ENCODE data around the gene PRKAG3.

PRKAG3 gene

GRCh38 chr2:218831378-218831990, at the start of gene PRKAG3:
Gene PRKAG3, minus strand, starts transcription at chr2:218831803.
- Histone ChIP-seq H3K27me3 (ENCODE audit: control insufficient read depth, insufficient read depth, low read length) (peaks cover 3% of the 10 kb centered on the region), H3K36me3 (ENCODE audit: control insufficient read depth, insufficient read depth, low read length) (no peaks in the 10 kb centered on the region), H3K9ac (ENCODE audit: low read depth, low read length) (no peak within 1 kb of the TSS), H3K4me1 (ENCODE audit: control insufficient read depth, insufficient read depth, low read length) (no peaks in the 10 kb centered on the region), H3K4me3 (ENCODE audit: low read depth, low read length) (no peak within 1 kb of the TSS), H3K9me3 (ENCODE audit: control insufficient read depth, insufficient read depth, low read length) (no peaks in the 10 kb centered on the region)

DNA sequence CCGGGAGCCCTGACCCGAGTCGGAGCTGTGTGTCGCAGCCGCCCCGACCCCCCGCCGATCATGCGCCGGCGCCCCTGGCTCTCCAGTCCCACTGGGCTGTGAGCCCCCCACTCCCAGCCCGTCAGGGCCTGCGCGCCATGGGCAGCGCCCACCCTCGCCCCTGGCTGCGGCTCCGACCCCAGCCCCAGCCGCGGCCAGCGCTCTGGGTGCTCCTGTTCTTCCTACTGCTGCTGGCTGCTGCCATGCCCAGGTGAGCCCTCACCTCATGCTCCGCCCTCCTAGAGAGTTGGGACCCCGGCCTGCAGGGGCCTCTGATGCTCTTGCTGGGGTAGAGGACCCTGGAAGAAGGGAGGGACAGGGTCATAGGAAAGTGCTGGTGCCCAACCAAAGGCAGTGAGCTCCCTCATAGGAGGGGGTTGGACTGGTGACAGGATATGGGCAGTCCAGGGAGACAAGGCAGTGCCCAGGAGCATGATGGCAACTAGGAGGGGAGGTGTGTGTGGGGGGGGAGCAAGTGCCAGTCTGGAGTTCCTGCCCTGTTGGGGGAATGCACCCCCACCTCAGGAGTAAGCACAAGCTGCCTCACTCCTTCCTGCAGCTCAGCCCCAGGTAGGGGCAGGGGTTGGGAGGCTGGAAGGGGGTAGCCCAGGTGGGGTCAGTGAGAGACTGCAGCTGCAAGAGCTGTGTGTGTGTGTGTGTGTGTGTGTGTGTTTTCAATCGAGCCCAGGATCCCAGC, 49.4 kb upstream of the PRKAG3 start:
- H3K9ac ChIP-seq (ENCODE audit: low read depth, low read length): no peak overlapping the region
- H3K4me1 ChIP-seq (ENCODE audit: control insufficient read depth, insufficient read depth, low read length): peaks cover 12% of the 10 kb centered on the region
- no peaks in the 10 kb centered on the region for H3K9me3 ChIP-seq (ENCODE audit: control insufficient read depth, insufficient read depth, low read length)
- peaks cover 92% of the 10 kb centered on the region for H3K27me3 ChIP-seq (ENCODE audit: control insufficient read depth, insufficient read depth, low read length)
- H3K36me3 ChIP-seq (ENCODE audit: control insufficient read depth, insufficient read depth, low read length): no peaks in the 10 kb centered on the region
- peak overlapping the region; percentile 8 for H3K4me3 ChIP-seq (ENCODE audit: low read depth, low read length)

GRCh38 chr2:218880102-218880858, 48.7 kb upstream of the PRKAG3 start, which contains the start of gene WNT10A:
Gene WNT10A, plus strand, starts transcription at chr2:218880852. Its CDS starts 144 bp downstream, at chr2:218880996.
- Histone ChIP-seq H3K4me3 (ENCODE audit: low read depth, low read length) (peak within 1 kb of the TSS; percentile 43), H3K27me3 (ENCODE audit: control insufficient read depth, insufficient read depth, low read length) (peaks cover 92% of the 10 kb centered on the region), H3K9ac (ENCODE audit: low read depth, low read length) (no peak within 1 kb of the TSS), H3K36me3 (ENCODE audit: control insufficient read depth, insufficient read depth, low read length) (no peaks in the 10 kb centered on the region), H3K4me1 (ENCODE audit: control insufficient read depth, insufficient read depth, low read length) (peaks cover 11% of the 10 kb centered on the region), H3K9me3 (ENCODE audit: control insufficient read depth, insufficient read depth, low read length) (no peaks in the 10 kb centered on the region)

- H3K9ac ChIP-seq (ENCODE audit: low read depth, low read length): no peak overlapping the region
- peaks cover 11% of the 10 kb centered on the region for H3K4me1 ChIP-seq (ENCODE audit: control insufficient read depth, insufficient read depth, low read length)
- H3K9me3 ChIP-seq (ENCODE audit: control insufficient read depth, insufficient read depth, low read length): no peaks in the 10 kb centered on the region
- H3K27me3 ChIP-seq (ENCODE audit: control insufficient read depth, insufficient read depth, low read length): peaks cover 92% of the 10 kb centered on the region
- peak overlapping the region; percentile 43 for H3K4me3 ChIP-seq (ENCODE audit: low read depth, low read length)
- no peaks in the 10 kb centered on the region for H3K36me3 ChIP-seq (ENCODE audit: control insufficient read depth, insufficient read depth, low read length)
Measured at GRCh38 chr2:218879776-218880101, 48.1 kb upstream of the PRKAG3 start.

DNA sequence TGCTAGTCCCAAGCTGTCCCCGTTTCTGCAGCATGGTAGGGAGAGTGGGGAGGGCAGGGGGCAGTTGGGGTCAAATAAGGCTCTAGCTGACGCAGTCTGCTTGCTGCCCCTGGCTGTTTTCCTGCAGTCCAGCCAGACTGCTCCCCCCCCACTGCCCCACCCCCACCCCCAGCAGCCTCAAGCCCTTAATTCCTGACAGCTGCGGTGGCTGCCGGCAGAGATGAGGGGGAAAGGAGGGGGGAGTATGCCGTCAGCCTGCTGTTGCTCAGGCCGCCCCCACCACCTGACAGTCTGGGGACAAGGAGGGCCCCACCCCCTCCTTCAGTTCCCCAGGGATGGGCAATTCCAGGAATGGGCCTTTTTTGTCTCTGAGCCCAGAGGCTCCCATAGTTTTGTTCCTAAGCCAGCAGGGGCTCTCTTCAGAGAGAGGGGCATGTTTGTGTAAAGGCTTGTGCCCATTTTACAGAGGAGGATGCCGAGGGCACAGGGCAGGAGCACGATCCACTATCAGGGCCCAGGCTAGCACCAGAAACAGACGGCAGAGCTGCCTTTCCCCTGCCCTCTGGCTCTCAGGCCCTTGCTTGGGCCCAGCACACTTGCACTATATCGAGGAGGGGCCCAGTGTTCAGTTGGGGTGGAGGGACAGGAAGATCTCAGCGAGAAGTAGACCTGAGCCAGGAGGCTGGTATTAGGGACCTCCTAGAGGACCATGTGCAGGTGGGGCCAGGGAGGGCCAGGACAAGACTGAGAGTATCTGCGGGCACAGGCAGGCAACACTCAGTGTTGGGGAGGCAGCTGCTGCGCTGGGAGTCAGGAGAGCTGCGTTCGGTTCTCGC, 47.5 kb upstream of the PRKAG3 start:
- peaks cover 11% of the 10 kb centered on the region for H3K4me1 ChIP-seq (ENCODE audit: control insufficient read depth, insufficient read depth, low read length)

GRCh38 chr2:218878486-218878885, 46.9 kb upstream of the PRKAG3 start:
- no peak overlapping the region for H3K9ac ChIP-seq (ENCODE audit: low read depth, low read length)
- no peaks in the 10 kb centered on the region for H3K36me3 ChIP-seq (ENCODE audit: control insufficient read depth, insufficient read depth, low read length)
- H3K4me3 ChIP-seq (ENCODE audit: low read depth, low read length): peak overlapping the region; percentile 18
- H3K27me3 ChIP-seq (ENCODE audit: control insufficient read depth, insufficient read depth, low read length): peaks cover 94% of the 10 kb centered on the region
- no peaks in the 10 kb centered on the region for H3K9me3 ChIP-seq (ENCODE audit: control insufficient read depth, insufficient read depth, low read length)
- peaks cover 11% of the 10 kb centered on the region for H3K4me1 ChIP-seq (ENCODE audit: control insufficient read depth, insufficient read depth, low read length)

More for the DNA sequence above, 47.5 kb upstream of the PRKAG3 start:
- Histone ChIP-seq H3K9ac (ENCODE audit: low read depth, low read length) (no peak overlapping the region), H3K36me3 (ENCODE audit: control insufficient read depth, insufficient read depth, low read length) (no peaks in the 10 kb centered on the region), H3K4me3 (ENCODE audit: low read depth, low read length) (peak overlapping the region; percentile 43), H3K9me3 (ENCODE audit: control insufficient read depth, insufficient read depth, low read length) (no peaks in the 10 kb centered on the region), H3K27me3 (ENCODE audit: control insufficient read depth, insufficient read depth, low read length) (peaks cover 92% of the 10 kb centered on the region)

- Histone ChIP-seq H3K27me3 (ENCODE audit: control insufficient read depth, insufficient read depth, low read length) (peaks cover 95% of the 10 kb centered on the region), H3K36me3 (ENCODE audit: control insufficient read depth, insufficient read depth, low read length) (no peaks in the 10 kb centered on the region), H3K9ac (ENCODE audit: low read depth, low read length) (no peak overlapping the region), H3K9me3 (ENCODE audit: control insufficient read depth, insufficient read depth, low read length) (no peaks in the 10 kb centered on the region), H3K4me1 (ENCODE audit: control insufficient read depth, insufficient read depth, low read length) (peaks cover 13% of the 10 kb centered on the region), H3K4me3 (ENCODE audit: low read depth, low read length) (no peak overlapping the region)
Measured at GRCh38 chr2:218877891-218878290, 46.3 kb upstream of the PRKAG3 start.

GRCh38 chr2:218877331-218877730, 45.7 kb upstream of the PRKAG3 start:
- H3K9ac ChIP-seq (ENCODE audit: low read depth, low read length): no peak overlapping the region
- H3K9me3 ChIP-seq (ENCODE audit: control insufficient read depth, insufficient read depth, low read length): no peaks in the 10 kb centered on the region
- H3K4me3 ChIP-seq (ENCODE audit: low read depth, low read length): no peak overlapping the region
- H3K27me3 ChIP-seq (ENCODE audit: control insufficient read depth, insufficient read depth, low read length): peaks cover 95% of the 10 kb centered on the region
- peaks cover 16% of the 10 kb centered on the region for H3K4me1 ChIP-seq (ENCODE audit: control insufficient read depth, insufficient read depth, low read length)
- no peaks in the 10 kb centered on the region for H3K36me3 ChIP-seq (ENCODE audit: control insufficient read depth, insufficient read depth, low read length)

- H3K4me1 ChIP-seq (ENCODE audit: control insufficient read depth, insufficient read depth, low read length): peaks cover 21% of the 10 kb centered on the region
- no peak overlapping the region for H3K4me3 ChIP-seq (ENCODE audit: low read depth, low read length)
- peaks cover 95% of the 10 kb centered on the region for H3K27me3 ChIP-seq (ENCODE audit: control insufficient read depth, insufficient read depth, low read length)
- no peaks in the 10 kb centered on the region for H3K36me3 ChIP-seq (ENCODE audit: control insufficient read depth, insufficient read depth, low read length)
- no peak overlapping the region for H3K9ac ChIP-seq (ENCODE audit: low read depth, low read length)
- H3K9me3 ChIP-seq (ENCODE audit: control insufficient read depth, insufficient read depth, low read length): no peaks in the 10 kb centered on the region
Measured at GRCh38 chr2:218876562-218877219, 45.1 kb upstream of the PRKAG3 start.

DNA sequence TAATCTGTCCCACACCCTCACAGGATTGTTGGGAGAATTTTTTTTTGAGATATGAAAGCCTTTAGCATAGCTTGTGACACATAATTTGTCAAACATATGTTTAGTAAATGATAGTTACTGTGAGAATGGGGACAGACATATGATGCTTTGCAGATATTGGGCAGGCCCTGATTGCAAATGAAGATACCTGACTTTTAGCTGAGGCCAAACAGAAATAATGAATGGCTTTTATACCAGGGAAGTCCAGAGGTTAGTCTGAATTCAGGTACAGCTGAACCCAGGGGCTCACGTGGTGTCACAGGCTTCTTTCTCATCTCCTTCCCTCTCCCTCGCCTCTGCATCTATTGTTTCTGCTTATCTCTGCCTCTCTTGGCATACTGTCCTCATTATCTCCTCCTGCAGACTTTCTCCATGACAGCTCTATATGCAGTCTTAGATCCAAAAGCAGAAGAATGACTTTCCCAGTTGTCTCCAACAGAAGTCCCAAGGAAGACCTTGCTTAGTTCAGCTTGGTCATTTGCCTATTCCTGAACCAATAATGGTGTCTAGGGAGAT, 44.2 kb upstream of the PRKAG3 start:
- Histone ChIP-seq H3K9me3 (ENCODE audit: control insufficient read depth, insufficient read depth, low read length) (no peaks in the 10 kb centered on the region), H3K36me3 (ENCODE audit: control insufficient read depth, insufficient read depth, low read length) (no peaks in the 10 kb centered on the region), H3K27me3 (ENCODE audit: control insufficient read depth, insufficient read depth, low read length) (peaks cover 95% of the 10 kb centered on the region), H3K9ac (ENCODE audit: low read depth, low read length) (no peak overlapping the region), H3K4me1 (ENCODE audit: control insufficient read depth, insufficient read depth, low read length) (peaks cover 21% of the 10 kb centered on the region), H3K4me3 (ENCODE audit: low read depth, low read length) (no peak overlapping the region)
